Mesothelial cell of epicardium (in vitro differentiated cells): Measurements from ENCODE around the gene PRSS35. TPM values are rescaled to one million over a fixed set of nuclear protein-coding genes. Genes with fewer than 3 reads are reported as not detected.

Experiments
- DNase-seq, 2 experiments: peaks; one replicate each; pipeline ENCODE4 v3.0.0; 2021; ENCODE audit warnings: low spot score in 2 of 2; ENCODE audit not compliant: unreplicated experiment in 2 of 2
- H3K27ac Mint-ChIP-seq: 2 replicates; pipeline ENCODE4 v1.8.0; 2021; ENCODE audit warnings: mixed read lengths
- H3K27me3 Mint-ChIP-seq: 2 replicates; pipeline ENCODE4 v1.8.0; 2021; ENCODE audit warnings: low read depth, mixed read lengths
- H3K36me3 Mint-ChIP-seq: 2 replicates; pipeline ENCODE4 v1.8.0; 2021; ENCODE audit warnings: mixed read lengths
- H3K4me1 Mint-ChIP-seq: 2 replicates; pipeline ENCODE4 v1.8.0; 2021; ENCODE audit warnings: mixed read lengths
- H3K4me3 Mint-ChIP-seq: 2 replicates; pipeline ENCODE4 v1.8.0; 2021; ENCODE audit warnings: mild to moderate bottlenecking, moderate library complexity, mixed read lengths
- H3K9me3 Mint-ChIP-seq: 2 replicates; pipeline ENCODE4 v1.8.0; 2021; ENCODE audit warnings: mixed read lengths
- total RNA-seq: library from RNA; stranded (reverse); gene quantifications from 3 replicates; pipeline ENCODE4 v1.2.1, GENCODE V29; 2021
- TF ChIP-seq, protein P1 (sequence below): fragments of 200-600 bp; sonication (generic); IDR thresholded peaks from one replicate; pipeline ENCODE4 v1.5.0; 2021; ENCODE audit warnings: antibody characterized with exemption; ENCODE audit not compliant: unreplicated experiment

The PRSS35 gene
- total RNA-seq, 1 donor from 2014 or later, result 42.2 TPM

- no peaks in the 10 kb centered on the region for H3K36me3 Mint-ChIP-seq
- DNase-seq, result no peak
Observed at GRCh38 chr6:83470001-83470400, 42.3 kb upstream of the PRSS35 start.

GRCh38 chr6:83470587-83470986 is 41.7 kb upstream of the PRSS35 start:
- no peaks in the 10 kb centered on the region for H3K27me3 Mint-ChIP-seq
- H3K4me1 Mint-ChIP-seq, result no peaks in the 10 kb centered on the region
- TF ChIP-seq, protein P1, sequence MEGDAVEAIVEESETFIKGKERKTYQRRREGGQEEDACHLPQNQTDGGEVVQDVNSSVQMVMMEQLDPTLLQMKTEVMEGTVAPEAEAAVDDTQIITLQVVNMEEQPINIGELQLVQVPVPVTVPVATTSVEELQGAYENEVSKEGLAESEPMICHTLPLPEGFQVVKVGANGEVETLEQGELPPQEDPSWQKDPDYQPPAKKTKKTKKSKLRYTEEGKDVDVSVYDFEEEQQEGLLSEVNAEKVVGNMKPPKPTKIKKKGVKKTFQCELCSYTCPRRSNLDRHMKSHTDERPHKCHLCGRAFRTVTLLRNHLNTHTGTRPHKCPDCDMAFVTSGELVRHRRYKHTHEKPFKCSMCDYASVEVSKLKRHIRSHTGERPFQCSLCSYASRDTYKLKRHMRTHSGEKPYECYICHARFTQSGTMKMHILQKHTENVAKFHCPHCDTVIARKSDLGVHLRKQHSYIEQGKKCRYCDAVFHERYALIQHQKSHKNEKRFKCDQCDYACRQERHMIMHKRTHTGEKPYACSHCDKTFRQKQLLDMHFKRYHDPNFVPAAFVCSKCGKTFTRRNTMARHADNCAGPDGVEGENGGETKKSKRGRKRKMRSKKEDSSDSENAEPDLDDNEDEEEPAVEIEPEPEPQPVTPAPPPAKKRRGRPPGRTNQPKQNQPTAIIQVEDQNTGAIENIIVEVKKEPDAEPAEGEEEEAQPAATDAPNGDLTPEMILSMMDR, result no peak
- DNase-seq, result no peak
- no peaks in the 10 kb centered on the region for H3K9me3 Mint-ChIP-seq
- H3K4me3 Mint-ChIP-seq, result no peak overlapping the region
- no peak overlapping the region for H3K27ac Mint-ChIP-seq
- H3K36me3 Mint-ChIP-seq, result no peaks in the 10 kb centered on the region

More at GRCh38 chr6:83470001-83470400, 42.3 kb upstream of the PRSS35 start:
- Mint-ChIP-seq H3K27ac (no peak overlapping the region), H3K4me1 (no peaks in the 10 kb centered on the region), H3K9me3 (no peaks in the 10 kb centered on the region), H3K27me3 (no peaks in the 10 kb centered on the region), H3K4me3 (no peak overlapping the region)
- TF ChIP-seq, protein P1, result no peak

DNA sequence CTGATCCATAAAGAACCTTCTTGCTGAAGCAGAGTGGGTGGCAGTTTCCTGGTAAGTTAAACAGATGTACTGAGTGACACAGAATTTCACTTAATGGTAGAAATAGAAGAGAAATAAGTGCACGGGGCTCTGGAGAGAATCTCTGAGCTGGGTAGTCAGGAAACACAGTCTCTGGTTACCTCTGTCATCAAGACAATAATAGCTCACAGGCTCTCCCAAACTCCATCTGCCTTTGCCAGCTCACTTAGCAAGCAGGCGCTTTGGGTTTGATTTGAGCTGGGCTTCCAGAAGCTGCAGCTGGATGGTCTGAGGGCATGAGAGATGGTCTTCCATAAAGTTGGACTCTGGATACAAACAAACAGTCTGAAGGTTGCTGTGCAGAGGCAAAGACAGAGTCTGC is 39.6 kb upstream of the PRSS35 start:
- Mint-ChIP-seq H3K27me3 (no peaks in the 10 kb centered on the region), H3K9me3 (no peaks in the 10 kb centered on the region), H3K4me3 (no peak overlapping the region), H3K36me3 (no peaks in the 10 kb centered on the region), H3K4me1 (no peaks in the 10 kb centered on the region), H3K27ac (no peak overlapping the region)
- TF ChIP-seq, protein P1, result no peak
- no peak for DNase-seq

GRCh38 chr6:83474309-83474708 is 38.0 kb upstream of the PRSS35 start:
- TF ChIP-seq, protein P1, result no peak
- Mint-ChIP-seq H3K9me3 (no peaks in the 10 kb centered on the region), H3K27ac (no peak overlapping the region), H3K4me3 (no peak overlapping the region), H3K4me1 (no peaks in the 10 kb centered on the region), H3K27me3 (no peaks in the 10 kb centered on the region), H3K36me3 (no peaks in the 10 kb centered on the region)
- no peak for DNase-seq

DNA sequence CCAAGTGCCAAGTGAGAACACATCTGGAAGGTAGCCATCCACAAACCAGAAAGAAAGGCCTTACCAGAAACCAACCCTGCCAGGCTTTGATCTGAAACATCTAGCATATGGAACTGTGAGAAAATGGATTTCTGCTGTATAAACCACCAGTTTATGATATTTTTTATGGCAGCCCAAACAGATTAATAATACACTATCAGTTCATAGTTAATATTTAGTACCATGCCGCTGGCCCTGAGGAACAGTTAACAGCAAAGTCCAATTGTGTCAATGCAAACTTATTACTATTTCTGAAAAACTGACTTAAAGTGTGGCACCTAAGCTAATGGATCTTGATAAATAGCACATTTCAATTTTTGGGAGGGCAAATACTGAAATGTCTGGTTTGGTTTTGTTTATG is 35.4 kb upstream of the PRSS35 start:
- Mint-ChIP-seq H3K4me3 (no peak overlapping the region), H3K27me3 (no peaks in the 10 kb centered on the region), H3K9me3 (no peaks in the 10 kb centered on the region), H3K27ac (no peak overlapping the region), H3K36me3 (no peaks in the 10 kb centered on the region), H3K4me1 (peaks cover 11% of the 10 kb centered on the region)
- DNase-seq, result no peak
- TF ChIP-seq, protein P1, result no peak

DNA sequence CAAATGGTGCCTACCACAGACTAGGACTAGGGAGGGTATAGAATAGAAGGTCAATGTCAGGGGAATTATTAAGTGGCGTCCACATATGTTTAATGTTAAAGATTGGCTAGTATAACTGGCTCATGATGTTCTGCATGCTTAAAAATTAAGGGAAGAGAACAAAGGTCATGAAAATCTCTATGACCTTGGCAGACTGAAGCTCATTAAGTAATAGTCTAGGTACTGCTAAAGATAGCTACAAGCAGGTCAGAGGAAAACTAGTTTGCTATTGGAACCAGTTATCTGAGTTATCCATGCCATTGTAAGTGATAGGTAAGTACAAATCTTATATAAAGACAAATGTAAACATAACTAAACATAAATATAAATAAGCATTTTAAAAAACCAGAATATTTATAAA is 32.9 kb upstream of the PRSS35 start:
- H3K4me3 Mint-ChIP-seq, result no peak overlapping the region
- no peak overlapping the region for H3K27ac Mint-ChIP-seq
- H3K36me3 Mint-ChIP-seq, result no peaks in the 10 kb centered on the region
- no peak for DNase-seq
- no peaks in the 10 kb centered on the region for H3K9me3 Mint-ChIP-seq
- peaks cover 11% of the 10 kb centered on the region for H3K4me1 Mint-ChIP-seq
- TF ChIP-seq, protein P1, result no peak
- H3K27me3 Mint-ChIP-seq, result no peaks in the 10 kb centered on the region
